Astrocyte (in vitro differentiated cells and primary cell): ENCODE measurements around the gene ACACB.

Experiments
- EZH2 ChIP-seq: IDR thresholded peaks from 2 replicates; pipeline ENCODE4 v1.6.1; 2012; ENCODE audit warnings: mild to moderate bottlenecking, low read length, inconsistent platforms; ENCODE audit not compliant: insufficient read depth
- TF ChIP-seq, protein P1 (sequence below): IDR thresholded peaks from 2 replicates; pipeline ENCODE4 v1.5.1; 2011; ENCODE audit warnings: low read depth, mild to moderate bottlenecking, inconsistent platforms, low read length, moderate library complexity; ENCODE audit not compliant: insufficient read depth

DNA sequence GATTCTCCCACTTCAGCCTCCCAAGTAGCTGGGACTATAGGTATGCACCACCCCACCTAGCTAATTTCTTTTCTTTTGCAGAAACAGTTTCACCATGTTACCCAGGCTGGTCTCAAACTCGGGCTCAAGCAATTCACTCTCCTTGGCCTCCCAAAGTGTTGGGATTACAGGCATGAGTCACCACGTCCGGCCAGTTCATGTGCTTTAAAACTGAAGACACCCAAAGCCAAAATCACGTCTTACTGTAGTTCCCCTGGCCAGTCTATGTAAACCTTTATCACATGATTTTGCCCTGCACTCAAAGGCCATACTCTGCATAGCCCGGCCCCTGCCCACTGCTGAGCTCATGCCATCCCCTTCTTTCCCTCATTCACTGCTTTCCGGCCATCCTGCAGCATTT is 27.6 kb upstream of the ACACB start:
- TF ChIP-seq, protein P1, sequence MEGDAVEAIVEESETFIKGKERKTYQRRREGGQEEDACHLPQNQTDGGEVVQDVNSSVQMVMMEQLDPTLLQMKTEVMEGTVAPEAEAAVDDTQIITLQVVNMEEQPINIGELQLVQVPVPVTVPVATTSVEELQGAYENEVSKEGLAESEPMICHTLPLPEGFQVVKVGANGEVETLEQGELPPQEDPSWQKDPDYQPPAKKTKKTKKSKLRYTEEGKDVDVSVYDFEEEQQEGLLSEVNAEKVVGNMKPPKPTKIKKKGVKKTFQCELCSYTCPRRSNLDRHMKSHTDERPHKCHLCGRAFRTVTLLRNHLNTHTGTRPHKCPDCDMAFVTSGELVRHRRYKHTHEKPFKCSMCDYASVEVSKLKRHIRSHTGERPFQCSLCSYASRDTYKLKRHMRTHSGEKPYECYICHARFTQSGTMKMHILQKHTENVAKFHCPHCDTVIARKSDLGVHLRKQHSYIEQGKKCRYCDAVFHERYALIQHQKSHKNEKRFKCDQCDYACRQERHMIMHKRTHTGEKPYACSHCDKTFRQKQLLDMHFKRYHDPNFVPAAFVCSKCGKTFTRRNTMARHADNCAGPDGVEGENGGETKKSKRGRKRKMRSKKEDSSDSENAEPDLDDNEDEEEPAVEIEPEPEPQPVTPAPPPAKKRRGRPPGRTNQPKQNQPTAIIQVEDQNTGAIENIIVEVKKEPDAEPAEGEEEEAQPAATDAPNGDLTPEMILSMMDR: no peak
- no peak for TF ChIP-seq EZH2
